ENCODE data around the gene POMT1.
A peak's percentile ranks its signal among the peaks of the same experiment; 100 is the strongest.
"Not testable (repeated sequence)": the region's sequence is repeated elsewhere in the genome, so short reads cannot be mapped to it uniquely, and the experiment has no call there.

The POMT1 gene

DNA sequence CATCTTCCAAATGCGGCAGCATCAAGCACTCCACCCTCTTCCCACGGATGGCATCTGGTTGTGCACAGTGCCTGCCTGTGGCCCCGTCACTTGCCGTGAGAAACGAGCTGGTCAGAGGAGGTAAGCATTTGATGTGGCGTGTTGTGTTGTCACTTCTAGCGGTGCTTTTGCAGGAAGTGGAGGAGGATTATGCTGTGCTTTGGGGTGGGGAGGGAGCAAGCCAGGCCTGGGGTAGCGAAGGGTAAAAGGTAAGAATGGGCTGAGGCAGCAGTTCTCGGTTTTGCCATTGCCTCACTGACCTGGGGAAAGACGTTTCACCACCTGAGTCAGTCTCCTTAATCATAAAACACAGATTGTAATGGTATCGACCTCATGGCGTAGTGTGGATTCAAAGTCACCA, 2.3 kb upstream of the POMT1 start:
- Mint-ChIP-seq H3K4me3 (peak overlapping the region; percentile 76), H3K27ac (peak overlapping the region; percentile 70), H3K4me1 (ENCODE audit: low read depth) (peaks cover 61% of the 10 kb centered on the region), H3K27me3 (no peaks in the 10 kb centered on the region), H3K36me3 (ENCODE audit: low read depth) (peaks cover 43% of the 10 kb centered on the region), H3K9me3 (no peaks in the 10 kb centered on the region)

DNA sequence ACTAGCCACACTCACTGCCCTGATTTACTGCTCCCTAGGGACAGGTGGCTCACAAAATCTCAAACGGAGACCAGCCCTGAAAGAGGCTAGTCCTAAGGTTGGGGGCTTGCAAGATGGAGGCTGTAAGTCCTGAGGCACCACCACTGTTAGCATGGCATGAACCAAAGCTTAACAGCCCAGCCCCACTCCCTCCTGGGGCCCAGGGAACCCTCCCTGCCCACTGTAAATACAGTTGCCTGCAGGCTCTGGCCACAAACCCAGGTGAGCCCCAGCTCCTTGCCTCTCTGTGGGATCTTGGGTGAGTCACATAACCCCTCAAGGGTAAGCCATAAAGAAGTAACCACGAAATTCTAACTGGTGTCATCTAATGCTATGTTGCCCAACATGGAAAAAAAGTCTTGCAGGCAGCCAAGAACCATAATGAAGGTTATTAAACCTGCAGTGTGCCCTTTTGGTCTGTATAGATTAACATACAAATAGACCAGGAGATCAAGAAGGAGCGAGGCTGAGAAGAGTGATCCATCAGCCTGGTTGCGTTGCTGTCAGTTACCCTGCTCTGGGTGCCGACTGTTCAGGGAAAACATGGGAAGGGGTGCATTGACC, 1.7 kb upstream of the POMT1 start:
- Mint-ChIP-seq H3K4me3 (peak overlapping the region; percentile 76), H3K27ac (peak overlapping the region; percentile 70)

DNA sequence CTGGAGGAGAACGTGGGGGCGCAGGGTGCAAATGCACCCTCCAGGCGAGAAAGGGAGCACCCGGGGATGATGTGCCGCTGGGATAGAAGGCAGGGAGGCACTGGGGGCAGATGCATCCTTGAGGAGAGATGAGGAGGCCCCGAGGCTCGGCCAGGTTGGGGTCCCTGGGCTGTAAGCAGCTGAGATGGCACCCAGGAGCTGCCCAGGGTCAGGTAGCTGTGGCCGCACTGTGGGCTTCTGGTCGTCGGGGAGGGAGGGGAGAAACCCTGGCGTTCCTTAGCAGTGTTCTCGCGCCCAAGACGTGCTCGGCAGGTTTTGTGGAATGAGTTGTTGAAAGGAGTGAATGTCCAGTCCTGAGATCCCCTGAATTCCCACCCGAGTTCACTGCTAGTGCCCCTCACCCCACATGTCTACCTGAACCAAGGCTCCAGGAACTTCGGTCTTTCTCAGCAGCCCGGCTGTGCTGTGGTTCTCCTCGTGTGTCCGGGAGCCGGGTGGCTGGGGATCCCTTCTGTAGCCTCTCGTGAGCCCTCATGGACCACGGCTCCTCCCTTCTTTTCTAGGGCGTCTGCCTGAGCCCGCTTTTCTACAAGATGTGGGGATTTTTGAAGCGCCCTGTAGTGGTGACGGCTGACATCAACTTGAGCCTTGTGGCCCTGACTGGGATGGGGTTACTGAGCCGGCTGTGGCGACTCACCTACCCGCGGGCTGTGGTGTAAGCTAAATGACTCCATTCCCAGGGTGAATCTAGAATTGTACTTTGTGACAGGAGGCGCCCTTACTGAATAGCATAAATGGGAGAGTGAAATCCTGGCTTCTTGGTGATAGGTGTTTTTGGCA, 1.1 kb downstream of the POMT1 start:
- H3K27ac Mint-ChIP-seq, result peak overlapping the region; percentile 88
- H3K4me1 Mint-ChIP-seq (ENCODE audit: low read depth), result peaks cover 59% of the 10 kb centered on the region
- H3K27me3 Mint-ChIP-seq, result no peaks in the 10 kb centered on the region
- H3K36me3 Mint-ChIP-seq (ENCODE audit: low read depth), result peaks cover 34% of the 10 kb centered on the region
- H3K9me3 Mint-ChIP-seq, result no peaks in the 10 kb centered on the region
- H3K4me3 Mint-ChIP-seq, result peak overlapping the region; percentile 94

More for the DNA sequence above, 1.7 kb upstream of the POMT1 start:
- Mint-ChIP-seq H3K36me3 (ENCODE audit: low read depth) (peaks cover 39% of the 10 kb centered on the region), H3K9me3 (no peaks in the 10 kb centered on the region), H3K27me3 (no peaks in the 10 kb centered on the region), H3K4me1 (ENCODE audit: low read depth) (peaks cover 62% of the 10 kb centered on the region)

DNA sequence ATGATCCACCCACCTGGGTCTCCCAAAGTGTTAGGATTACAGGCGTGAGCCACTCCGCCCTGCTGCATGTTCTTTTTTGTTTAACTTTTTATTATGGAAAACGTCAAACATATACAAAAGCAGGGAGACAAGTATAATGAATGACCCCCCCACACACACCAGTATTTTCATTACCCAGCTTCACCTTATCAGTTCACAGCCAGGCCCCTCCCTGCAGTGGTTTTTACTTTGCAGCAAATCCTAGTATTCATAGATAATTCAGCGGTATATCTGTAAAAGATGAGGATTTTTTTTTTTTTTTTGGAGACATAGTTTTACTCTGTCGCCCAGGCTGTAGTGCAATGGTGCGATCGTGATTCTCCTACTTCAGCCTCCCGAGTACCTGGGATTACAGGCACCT, 2.3 kb downstream of the POMT1 start:
- no peak overlapping the region for H3K27ac Mint-ChIP-seq

DNA sequence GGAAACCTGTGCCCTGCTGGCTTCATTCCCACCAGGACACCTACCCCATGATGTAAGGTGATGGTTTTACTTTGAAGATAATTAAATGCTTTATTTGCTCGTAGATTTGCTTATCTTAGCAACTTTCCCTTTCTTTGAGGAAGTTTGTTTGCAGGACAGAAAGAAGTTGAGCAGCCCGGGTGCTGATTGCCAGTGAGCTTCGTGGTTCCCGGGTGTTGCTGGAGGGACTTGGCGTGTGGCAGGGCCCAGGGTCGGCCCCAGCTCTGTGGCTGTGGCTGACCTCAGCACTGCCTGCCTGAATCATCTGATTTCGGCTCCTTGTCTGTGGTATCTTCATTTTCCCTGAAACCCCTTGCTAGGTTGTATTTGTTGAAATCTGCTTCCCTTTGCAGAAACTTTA, 8.7 kb downstream of the POMT1 start:
- H3K27ac Mint-ChIP-seq, result no peak overlapping the region
- no peaks in the 10 kb centered on the region for H3K9me3 Mint-ChIP-seq
- no peaks in the 10 kb centered on the region for H3K27me3 Mint-ChIP-seq
- H3K4me1 Mint-ChIP-seq (ENCODE audit: low read depth), result no peaks in the 10 kb centered on the region
- peaks cover 24% of the 10 kb centered on the region for H3K36me3 Mint-ChIP-seq (ENCODE audit: low read depth)
- H3K4me3 Mint-ChIP-seq, result no peak overlapping the region

More for the DNA sequence above, 2.3 kb downstream of the POMT1 start:
- no peak overlapping the region for H3K4me3 Mint-ChIP-seq
- no peaks in the 10 kb centered on the region for H3K9me3 Mint-ChIP-seq
- no peaks in the 10 kb centered on the region for H3K27me3 Mint-ChIP-seq
- H3K36me3 Mint-ChIP-seq (ENCODE audit: low read depth), result peaks cover 27% of the 10 kb centered on the region
- H3K4me1 Mint-ChIP-seq (ENCODE audit: low read depth), result peaks cover 49% of the 10 kb centered on the region

DNA sequence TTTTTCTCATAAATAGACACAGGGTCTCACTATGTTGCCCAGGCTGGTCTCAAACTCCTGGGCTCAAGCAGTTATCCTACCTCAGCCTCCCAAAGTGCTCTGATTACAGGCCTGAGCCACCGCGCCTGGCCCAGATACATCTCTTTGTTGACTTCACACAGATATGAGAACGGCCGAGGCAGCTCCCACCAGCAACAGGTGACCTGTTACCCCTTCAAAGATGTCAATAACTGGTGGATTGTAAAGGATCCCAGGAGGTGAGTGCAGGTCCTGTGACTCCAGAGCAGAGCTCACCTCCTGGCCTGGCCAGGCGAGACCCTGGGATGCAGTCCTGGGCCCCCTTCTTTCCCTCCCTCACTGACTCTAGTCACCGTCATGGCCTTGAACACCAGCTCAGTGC, 9.2 kb downstream of the POMT1 start:
- Mint-ChIP-seq H3K4me1 (ENCODE audit: low read depth) (no peaks in the 10 kb centered on the region), H3K27me3 (no peaks in the 10 kb centered on the region), H3K36me3 (ENCODE audit: low read depth) (peaks cover 22% of the 10 kb centered on the region), H3K9me3 (no peaks in the 10 kb centered on the region), H3K4me3 (no peak overlapping the region), H3K27ac (no peak overlapping the region)

DNA sequence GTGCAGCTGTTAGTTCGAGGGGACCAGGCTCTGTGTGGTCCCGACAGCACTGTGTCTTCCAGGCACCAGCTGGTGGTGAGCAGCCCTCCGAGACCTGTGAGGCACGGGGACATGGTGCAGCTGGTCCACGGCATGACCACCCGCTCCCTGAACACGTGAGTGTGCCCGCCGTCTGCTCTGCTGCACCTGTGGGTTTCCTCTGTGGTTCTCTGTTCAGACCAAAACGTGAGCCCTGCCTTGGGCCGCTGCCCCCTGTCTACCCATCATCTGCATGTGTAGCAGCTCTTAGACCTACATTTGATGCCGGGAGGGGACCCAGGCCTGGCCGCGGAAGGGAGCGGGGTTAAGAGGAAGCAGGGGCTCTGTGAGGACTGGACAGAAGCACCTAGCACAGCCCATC, 10.5 kb downstream of the POMT1 start:
- Mint-ChIP-seq H3K36me3 (ENCODE audit: low read depth) (peaks cover 28% of the 10 kb centered on the region), H3K27ac (no peak overlapping the region), H3K4me1 (ENCODE audit: low read depth) (no peaks in the 10 kb centered on the region), H3K27me3 (no peaks in the 10 kb centered on the region), H3K9me3 (no peaks in the 10 kb centered on the region), H3K4me3 (no peak overlapping the region)

DNA sequence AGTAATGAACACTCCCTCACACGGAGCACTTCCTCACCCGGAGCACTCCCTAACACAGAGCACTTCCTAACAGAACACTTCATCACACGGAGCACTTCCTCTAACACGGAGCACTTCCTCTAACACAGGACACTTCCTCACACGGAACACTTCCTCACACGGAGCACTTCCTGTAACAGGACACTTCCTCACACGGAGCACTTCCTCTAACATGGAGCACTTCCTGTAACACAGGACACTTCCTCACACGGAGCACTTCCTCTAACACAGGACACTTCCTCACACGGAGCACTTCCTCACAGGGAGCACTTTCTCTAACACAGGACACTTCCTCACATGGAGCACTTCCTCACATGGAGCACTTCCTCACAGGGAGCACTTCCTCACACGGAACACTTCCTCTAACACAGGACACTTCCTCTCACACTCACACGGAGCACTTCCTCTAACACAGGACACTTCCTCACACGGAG, 12.9 kb downstream of the POMT1 start:
- H3K27ac Mint-ChIP-seq; H3K9me3 Mint-ChIP-seq; H3K4me1 Mint-ChIP-seq (ENCODE audit: low read depth); H3K27me3 Mint-ChIP-seq; H3K4me3 Mint-ChIP-seq: not testable (repeated sequence)
- H3K36me3 Mint-ChIP-seq (ENCODE audit: low read depth), result peaks cover 34% of the 10 kb centered on the region

DNA sequence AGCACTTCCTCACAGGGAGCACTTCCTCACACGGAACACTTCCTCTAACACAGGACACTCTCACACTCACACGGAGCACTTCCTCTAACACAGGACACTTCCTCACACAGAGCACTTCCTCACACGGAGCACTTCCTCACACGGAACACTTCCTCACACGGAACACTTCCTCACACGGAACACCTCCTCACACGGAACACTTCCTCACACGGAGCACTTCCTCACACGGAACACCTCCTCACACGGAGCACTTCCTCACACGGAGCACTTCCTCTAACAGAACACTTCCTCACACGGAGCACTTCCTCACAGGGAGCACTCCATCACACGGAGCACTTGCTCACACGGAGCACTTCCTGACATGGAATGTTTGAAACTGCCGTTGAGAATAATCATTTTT, 13.4 kb downstream of the POMT1 start:
- H3K36me3 Mint-ChIP-seq (ENCODE audit: low read depth), result peaks cover 36% of the 10 kb centered on the region
- H3K27ac Mint-ChIP-seq, result no peak overlapping the region
- no peaks in the 10 kb centered on the region for H3K9me3 Mint-ChIP-seq
- no peak overlapping the region for H3K4me3 Mint-ChIP-seq
- no peaks in the 10 kb centered on the region for H3K4me1 Mint-ChIP-seq (ENCODE audit: low read depth)
- H3K27me3 Mint-ChIP-seq, result no peaks in the 10 kb centered on the region

DNA sequence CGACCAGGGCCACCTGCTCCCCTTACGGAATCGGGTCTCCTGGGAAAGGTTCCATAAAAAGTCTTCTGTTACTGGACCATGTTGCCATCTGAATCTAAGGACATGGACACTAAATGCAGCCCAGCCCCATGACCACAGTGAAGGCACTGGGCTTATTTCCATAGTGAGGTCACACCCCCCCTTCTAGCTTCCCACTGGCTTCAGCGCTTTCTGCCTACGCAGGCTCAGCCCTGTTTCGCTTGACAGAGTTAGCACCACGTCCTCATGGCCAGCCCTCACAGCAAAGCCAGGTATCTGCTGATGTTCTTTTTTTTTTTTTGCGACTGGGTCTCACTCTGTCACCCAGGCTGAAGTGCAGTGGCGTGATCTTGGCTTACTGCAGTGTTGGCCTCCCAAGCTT, 14.2 kb downstream of the POMT1 start:
- Mint-ChIP-seq H3K4me3 (no peak overlapping the region), H3K27ac (no peak overlapping the region), H3K4me1 (ENCODE audit: low read depth) (no peaks in the 10 kb centered on the region), H3K9me3 (no peaks in the 10 kb centered on the region), H3K36me3 (ENCODE audit: low read depth) (peaks cover 32% of the 10 kb centered on the region), H3K27me3 (no peaks in the 10 kb centered on the region)

DNA sequence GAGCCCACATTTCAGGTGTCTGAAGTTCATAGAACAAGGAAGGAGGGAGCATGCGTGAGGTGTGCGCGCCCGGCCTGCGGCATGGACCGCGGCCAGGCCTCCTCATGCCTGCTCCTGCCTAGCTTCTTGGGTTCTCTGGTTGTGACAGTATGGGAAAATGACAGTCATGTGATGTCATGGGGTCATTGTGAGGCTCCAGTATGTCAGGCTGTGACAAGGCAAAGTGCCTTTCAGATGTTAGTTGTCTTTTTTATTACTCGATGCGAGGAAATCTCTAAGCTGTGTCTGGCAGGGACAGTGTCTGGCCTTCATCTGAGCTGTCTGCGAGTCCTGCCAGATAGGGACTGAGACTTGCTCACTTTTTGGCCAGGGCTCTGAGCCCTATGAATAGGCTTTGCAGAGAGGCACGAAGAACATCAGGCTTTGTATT, 15.1 kb downstream of the POMT1 start:
- Mint-ChIP-seq H3K9me3 (no peaks in the 10 kb centered on the region), H3K4me3 (no peak overlapping the region), H3K36me3 (ENCODE audit: low read depth) (peaks cover 32% of the 10 kb centered on the region), H3K4me1 (ENCODE audit: low read depth) (no peaks in the 10 kb centered on the region), H3K27me3 (no peaks in the 10 kb centered on the region), H3K27ac (no peak overlapping the region)

DNA sequence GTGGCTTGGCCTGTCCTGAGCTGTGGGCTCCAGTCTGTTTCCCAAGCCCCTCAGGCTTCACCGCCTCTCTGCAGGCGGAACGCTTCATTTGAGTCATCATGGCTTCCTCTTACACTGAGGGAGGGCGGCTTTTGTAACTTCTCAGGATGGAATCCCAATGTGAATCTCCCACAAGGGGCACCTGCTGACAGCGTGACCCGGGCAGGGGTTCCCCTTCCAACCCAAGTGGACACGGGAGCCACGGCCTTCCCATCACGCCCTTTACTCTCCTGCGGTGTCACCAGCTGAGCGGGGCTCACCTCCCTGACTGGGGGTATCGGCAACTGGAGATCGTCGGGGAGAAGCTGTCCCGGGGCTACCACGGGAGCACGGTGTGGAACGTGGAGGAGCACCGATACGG, 15.8 kb downstream of the POMT1 start:
- Mint-ChIP-seq H3K27me3 (no peaks in the 10 kb centered on the region), H3K27ac (no peak overlapping the region), H3K9me3 (no peaks in the 10 kb centered on the region), H3K4me1 (ENCODE audit: low read depth) (no peaks in the 10 kb centered on the region), H3K4me3 (no peak overlapping the region), H3K36me3 (ENCODE audit: low read depth) (peaks cover 37% of the 10 kb centered on the region)

DNA sequence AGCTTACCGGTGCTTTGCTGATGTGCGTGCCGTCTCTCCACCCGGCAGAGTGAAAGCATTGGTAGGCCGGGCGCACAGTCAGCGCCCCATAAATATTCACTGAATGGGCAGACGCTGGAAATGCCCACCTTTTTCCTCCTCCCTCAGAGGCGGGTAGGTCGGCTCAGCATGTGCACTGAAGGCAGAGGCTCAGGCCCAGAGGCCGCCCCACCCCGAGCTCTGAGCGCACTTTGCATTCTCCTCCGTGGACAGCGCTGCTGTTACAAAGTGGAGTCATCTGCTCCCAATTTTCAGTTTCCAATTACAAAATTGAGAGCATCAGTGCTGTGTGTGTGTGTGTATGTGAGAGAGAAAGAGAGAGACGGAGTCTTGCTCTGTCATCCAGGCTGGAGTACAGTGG, 17.8 kb downstream of the POMT1 start:
- Mint-ChIP-seq H3K27me3 (no peaks in the 10 kb centered on the region), H3K27ac (no peak overlapping the region), H3K36me3 (ENCODE audit: low read depth) (peaks cover 48% of the 10 kb centered on the region)

DNA sequence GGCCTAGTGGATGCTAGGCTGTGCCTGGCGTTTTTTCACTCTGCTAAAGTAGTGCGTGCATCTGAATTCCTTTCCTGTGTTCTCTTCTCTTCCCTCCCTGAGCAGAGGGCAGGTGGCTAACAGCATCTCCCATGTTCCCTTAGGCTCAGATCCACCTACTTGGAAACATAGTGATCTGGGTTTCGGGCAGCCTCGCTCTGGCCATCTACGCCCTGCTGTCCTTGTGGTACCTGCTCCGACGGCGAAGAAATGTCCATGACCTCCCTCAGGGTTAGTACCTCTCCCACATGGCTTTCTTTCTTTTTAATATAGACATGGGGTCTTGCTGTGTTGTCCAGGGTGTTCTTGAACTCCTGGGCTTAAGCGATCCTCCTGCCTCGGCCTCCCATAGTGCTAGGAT, 18.5 kb downstream of the POMT1 start:
- no peaks in the 10 kb centered on the region for H3K27me3 Mint-ChIP-seq
- no peaks in the 10 kb centered on the region for H3K4me1 Mint-ChIP-seq (ENCODE audit: low read depth)
- H3K4me3 Mint-ChIP-seq, result no peak overlapping the region
- no peaks in the 10 kb centered on the region for H3K9me3 Mint-ChIP-seq
- H3K36me3 Mint-ChIP-seq (ENCODE audit: low read depth), result peaks cover 55% of the 10 kb centered on the region
- H3K27ac Mint-ChIP-seq, result no peak overlapping the region

More for the DNA sequence above, 17.8 kb downstream of the POMT1 start:
- H3K9me3 Mint-ChIP-seq, result no peaks in the 10 kb centered on the region
- H3K4me3 Mint-ChIP-seq, result no peak overlapping the region
- no peaks in the 10 kb centered on the region for H3K4me1 Mint-ChIP-seq (ENCODE audit: low read depth)

DNA sequence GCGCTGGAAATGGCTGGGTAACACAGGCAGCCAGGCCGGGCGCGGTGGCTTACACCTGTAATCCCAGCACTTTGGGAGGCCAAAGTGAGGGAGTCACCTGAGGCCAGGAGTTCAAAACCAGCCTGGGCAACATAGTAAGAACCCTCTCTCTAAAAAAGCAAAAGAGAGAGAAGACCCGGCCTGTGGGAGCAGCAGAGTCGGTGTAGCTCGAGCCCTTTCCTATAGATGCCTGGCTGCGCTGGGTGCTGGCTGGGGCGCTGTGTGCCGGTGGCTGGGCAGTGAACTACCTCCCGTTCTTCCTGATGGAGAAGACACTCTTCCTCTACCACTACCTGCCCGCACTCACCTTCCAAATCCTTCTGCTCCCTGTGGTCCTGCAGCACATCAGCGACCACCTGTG, 19.1 kb downstream of the POMT1 start:
- H3K27me3 Mint-ChIP-seq, result no peaks in the 10 kb centered on the region
- H3K4me3 Mint-ChIP-seq, result no peak overlapping the region
- H3K4me1 Mint-ChIP-seq (ENCODE audit: low read depth), result no peaks in the 10 kb centered on the region
- H3K9me3 Mint-ChIP-seq, result no peaks in the 10 kb centered on the region
- H3K27ac Mint-ChIP-seq, result no peak overlapping the region
- peaks cover 60% of the 10 kb centered on the region for H3K36me3 Mint-ChIP-seq (ENCODE audit: low read depth)

Data from stimulated activated naive CD8-positive, alpha-beta T cell treated with anti-CD3 and anti-CD28 coated beads, Interleukin-15, Interleukin-2, amounts not matched to agents 100 ng/mL and 50 ng/mL, for 24 hours (primary cell).